Measurements from ENCODE around the gene CDK4.

DNA sequence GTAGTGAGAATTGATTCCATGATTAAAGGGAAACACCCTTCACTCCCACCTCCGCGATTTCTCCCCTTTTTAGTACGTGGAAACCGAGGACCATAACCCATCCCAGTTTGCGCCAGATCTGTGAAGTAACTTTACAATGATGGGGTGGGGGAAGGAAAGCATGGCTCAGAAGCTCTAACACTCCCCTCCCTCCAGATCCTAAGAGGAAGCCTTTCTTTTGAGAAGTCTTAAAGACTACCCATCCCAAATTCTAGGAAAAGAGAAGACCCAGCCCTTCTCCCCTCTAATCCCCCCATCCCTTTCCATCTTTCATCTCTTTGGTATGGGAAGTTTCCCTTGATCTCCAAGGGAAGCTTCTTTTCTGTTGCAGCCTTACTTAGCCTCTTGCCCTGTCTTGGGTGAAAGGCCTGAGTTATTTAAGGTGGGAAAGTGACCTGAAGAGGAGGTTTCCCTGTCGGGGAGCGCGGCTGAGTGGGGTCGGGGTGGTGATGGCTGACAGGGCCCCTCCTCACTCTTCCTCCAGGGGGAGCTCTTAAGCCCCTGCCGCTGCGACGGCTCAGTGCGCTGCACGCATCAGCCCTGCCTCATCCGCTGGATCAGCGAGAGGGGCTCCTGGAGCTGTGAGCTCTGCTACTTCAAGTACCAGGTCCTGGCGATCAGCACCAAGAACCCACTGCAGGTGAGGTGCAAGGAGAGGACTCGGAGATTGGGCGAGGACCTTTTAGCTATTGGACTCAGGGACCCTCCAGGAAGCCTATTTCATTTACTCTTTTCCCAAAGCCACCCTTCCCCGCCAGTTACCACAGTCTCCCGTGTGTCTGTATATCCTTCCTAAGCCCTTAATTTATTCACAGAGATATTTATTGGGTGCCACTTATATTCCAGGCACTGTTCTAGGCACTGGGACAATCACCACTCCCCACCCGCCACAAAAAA, 4.6 kb upstream of the CDK4 start:
- TF ChIP-seq MAFK (IDR thresholded peaks at IDR 0.05; ENCODE audit: low read depth, low read length) = no peak
- 0 out of 2 replicates have a peak, but pooled peaks have one; percentile 6 for TF ChIP-seq SMC3 (IDR thresholded peaks at IDR 0.05; ENCODE audit: low read depth, low read length)
- no peak for TF ChIP-seq MAZ (IDR thresholded peaks at IDR 0.05; ENCODE audit: borderline replicate concordance, low read depth, low read length)
- TF ChIP-seq POLR2A (IDR thresholded peaks at IDR 0.05; ENCODE audit: low read depth, low read length) = no peak
- TF ChIP-seq FOS (IDR thresholded peaks at IDR 0.05; ENCODE audit: low read depth, low read length) = no peak

Measured in IMR-90 (cell line).